Liver (tissue), 9 donors: Measurements from ENCODE around the gene IGF2. TPM values are rescaled to one million over a fixed set of nuclear protein-coding genes. Genes with fewer than 3 reads are reported as not detected.

ENCODE experiments used
- DNase-seq: peaks from one replicate; pipeline ENCODE4 v3.0.0-alpha.2; 2017; ENCODE audit warnings: low spot score
- H3K27ac ChIP-seq, 2 donors: one replicate each; pipeline ENCODE4 v1.7.0; 2013; ENCODE audit warnings: inconsistent platforms in 2 of 2, low read length in 2 of 2, control low read depth in 1 of 2, low read depth in 1 of 2, mild to moderate bottlenecking in 1 of 2
- H3K27me3 ChIP-seq, 4 donors: one replicate each; pipeline versions ENCODE4 v1.6.1 to v1.7.0; 2013; ENCODE audit warnings: low read length in 3 of 4, inconsistent platforms in 1 of 4, mild to moderate bottlenecking in 1 of 4, moderate library complexity in 1 of 4; ENCODE audit not compliant: control insufficient read depth in 4 of 4, insufficient read depth in 4 of 4
- H3K36me3 ChIP-seq, 4 donors: one replicate each; pipeline versions ENCODE4 v1.6.1 to v1.7.0; 2013; ENCODE audit warnings: low read length in 3 of 4, mild to moderate bottlenecking in 3 of 4, low read depth in 1 of 4, moderate library complexity in 1 of 4; ENCODE audit not compliant: control insufficient read depth in 4 of 4, insufficient read depth in 3 of 4
- H3K4me1 ChIP-seq, 4 donors: one replicate each; pipeline versions ENCODE4 v1.6.1 to v1.7.0; 2013; ENCODE audit warnings: low read length in 3 of 4, mild to moderate bottlenecking in 3 of 4, moderate library complexity in 1 of 4; ENCODE audit not compliant: control insufficient read depth in 4 of 4, insufficient read depth in 4 of 4
- H3K4me3 ChIP-seq, 3 donors: one replicate each; pipeline versions ENCODE4 v1.6.1 to v1.7.0; 2013; ENCODE audit warnings: low read length in 3 of 3, control low read depth in 1 of 3, low read depth in 1 of 3, mild to moderate bottlenecking in 1 of 3
- H3K9ac ChIP-seq, 2 donors: one replicate each; pipeline ENCODE4 v1.7.0; 2013; ENCODE audit warnings: low read length in 2 of 2, mild to moderate bottlenecking in 2 of 2, moderate library complexity in 2 of 2, control low read depth in 1 of 2, low read depth in 1 of 2
- H3K9me3 ChIP-seq, 4 donors: one replicate each; pipeline versions ENCODE4 v1.6.1 to v1.7.0; 2013; ENCODE audit warnings: low read length in 3 of 4; ENCODE audit not compliant: control insufficient read depth in 4 of 4
- ATF3 ChIP-seq: IDR thresholded peaks from 2 replicates; pipeline ENCODE4 v1.6.1; 2016; ENCODE audit warnings: antibody characterized with exemption
- CTCF ChIP-seq: fragments of 150-350 bp; IDR thresholded peaks from 2 replicates; pipeline ENCODE4 v1.5.1; 2017; ENCODE audit warnings: improper control_type of control experiment, low read depth, low read length; ENCODE audit not compliant: missing input control
- EGR1 ChIP-seq, 2 donors: IDR thresholded peaks; 2 replicates each; pipeline ENCODE4 v1.6.1; 2016 to 2018; ENCODE audit warnings: antibody characterized with exemption in 2 of 2, low read depth in 2 of 2
- FOXA1 ChIP-seq: IDR thresholded peaks from 2 replicates; pipeline ENCODE4 v1.6.1; 2016; ENCODE audit warnings: antibody characterized with exemption
- GABPA ChIP-seq, 2 donors: IDR thresholded peaks in 1 of 2; conservative IDR thresholded peaks in 1 of 2; 2 replicates each; pipeline ENCODE4 v1.6.1; 2016; ENCODE audit warnings: antibody characterized with exemption in 2 of 2, mild to moderate bottlenecking in 1 of 2, moderate library complexity in 1 of 2
- HNF4A ChIP-seq, 2 donors: conservative IDR thresholded peaks; 2 replicates each; pipeline ENCODE4 v1.6.1; 2016; ENCODE audit warnings: antibody characterized with exemption in 2 of 2, mild to moderate bottlenecking in 2 of 2
- JUND ChIP-seq, 2 donors: IDR thresholded peaks; 2 replicates each; pipeline ENCODE4 v1.6.1; 2016; ENCODE audit warnings: antibody characterized with exemption in 2 of 2
- MAX ChIP-seq: IDR thresholded peaks from 2 replicates; pipeline ENCODE4 v1.6.1; 2016; ENCODE audit warnings: antibody characterized with exemption
- NR2F2 ChIP-seq: IDR thresholded peaks from 2 replicates; pipeline ENCODE4 v1.6.1; 2016; ENCODE audit warnings: antibody characterized with exemption
- RAD21 ChIP-seq, 2 donors: IDR thresholded peaks; 2 replicates each; pipeline ENCODE4 v1.6.1; 2016; ENCODE audit warnings: antibody characterized with exemption in 2 of 2, mild to moderate bottlenecking in 2 of 2
- REST ChIP-seq: IDR thresholded peaks from 2 replicates; pipeline ENCODE4 v1.6.1; 2016; ENCODE audit warnings: antibody characterized with exemption, mild to moderate bottlenecking
- RXRA ChIP-seq, 2 donors: IDR thresholded peaks; 2 replicates each; pipeline ENCODE4 v1.6.1; 2017 to 2018; ENCODE audit warnings: antibody characterized with exemption in 2 of 2, mild to moderate bottlenecking in 1 of 2
- SP1 ChIP-seq: IDR thresholded peaks from 2 replicates; pipeline ENCODE4 v1.6.1; 2018; ENCODE audit warnings: antibody characterized with exemption, mild to moderate bottlenecking
- TAF1 ChIP-seq: conservative IDR thresholded peaks from 2 replicates; pipeline ENCODE4 v1.6.1; 2016; ENCODE audit warnings: antibody characterized with exemption, mild to moderate bottlenecking
- YY1 ChIP-seq: IDR thresholded peaks from 2 replicates; pipeline ENCODE4 v1.6.1; 2016; ENCODE audit warnings: antibody characterized with exemption, mild to moderate bottlenecking
- WGBS: extraction: QIAGEN DNeasy Blood & Tissue Kit; methylation state at CpG from one replicate; pipeline ENCODE4 v1.1.7; 2013; 5-methylcytosine and 5-hydroxymethylcytosine counted together
- polyA plus RNA-seq, 2 donors: library from polyadenylated mRNA; stranded (reverse) in 1 of 2; unstranded in 1 of 2; fragments of 200-250 nt in 1 of 2; fragments of >200 nt in 1 of 2; fragmentation: Nextera tagmentation in 1 of 2; extraction: Ambion mirVana in 1 of 2; gene quantifications; one replicate each; pipeline versions ENCODE4 v1.2.1 to v1.2.3, GENCODE V29; 2013 to 2015
- total RNA-seq, 2 donors: library from RNA; depleted of rRNA; stranded (reverse); fragments of >200 nt; gene quantifications; one replicate each; pipeline ENCODE4 v1.2.3, GENCODE V29; 2014
- donor health status: healthy.
- donor health status: healthy.
- donor health status: healthy.
- donor health status: healthy.
- donor health status: healthy.

IGF2 gene
- total and polyA plus RNA-seq, 4 donors, result 70.5 to 1,440 (median 192) TPM

- DNase-seq, result no peak
- Histone ChIP-seq H3K36me3 (peaks cover 0 to 2% (median 0%) of the 10 kb centered on the region in 4 donors), H3K9me3 (no peaks in the 10 kb centered on the region), H3K4me3 (no peak overlapping the region), H3K9ac (no peak overlapping the region), H3K27ac (peak overlapping the region in 1 of 2 donors; percentile 25), H3K4me1 (peaks cover 9 to 89% (median 73%) of the 10 kb centered on the region in 4 donors), H3K27me3 (no peaks in the 10 kb centered on the region)
- 65% methylated on average over 7 of the region's 7 CpGs for WGBS
- no peak for TF ChIP-seq HNF4A (conservative IDR thresholded peaks at IDR 0.05)
- no peak for TF ChIP-seq YY1
- TF ChIP-seq SP1, result no peak
- no peak for TF ChIP-seq REST
- no peak for TF ChIP-seq TAF1
- TF ChIP-seq MAX, result no peak
- no peak for TF ChIP-seq CTCF
Observed at GRCh38 chr11:2154195-2154585, 15.0 kb upstream of the IGF2 start.

GRCh38 chr11:2153581-2154194 lies 14.5 kb upstream of the IGF2 start:
- H3K36me3 ChIP-seq, result peaks cover 0 to 2% (median under 1%) of the 10 kb centered on the region in 4 donors
- TF ChIP-seq FOXA1 (no peak), JUND (IDR thresholded peaks at IDR 0.05) (no peak), GABPA (IDR thresholded peaks at IDR 0.05 in 1 of 2, conservative IDR thresholded peaks at IDR 0.05 in 1 of 2) (no peak), MAX (no peak), SP1 (no peak), YY1 (no peak), RAD21 (IDR thresholded peaks at IDR 0.05) (no peak), EGR1 (IDR thresholded peaks at IDR 0.05; ENCODE audit: low read depth in 2 of 2) (no peak), RXRA (IDR thresholded peaks at IDR 0.05) (no peak), HNF4A (conservative IDR thresholded peaks at IDR 0.05) (no peak), NR2F2 (no peak), ATF3 (no peak)
- no peak overlapping the region for H3K4me3 ChIP-seq
- no peak for DNase-seq
- H3K27ac ChIP-seq, result peak overlapping the region in 1 of 2 donors; percentile 19
- H3K4me1 ChIP-seq, result peaks cover 9 to 89% (median 73%) of the 10 kb centered on the region in 4 donors
- no peaks in the 10 kb centered on the region for H3K27me3 ChIP-seq
- WGBS, result 35% methylated on average over 14 of the region's 14 CpGs
- no peaks in the 10 kb centered on the region for H3K9me3 ChIP-seq
- no peak overlapping the region for H3K9ac ChIP-seq
